Measurements from ENCODE around the gene SMAD9. TPM values are rescaled to one million over a fixed set of nuclear protein-coding genes. Genes with fewer than 3 reads are reported as not detected.

Gene SMAD9
- total and polyA plus RNA-seq, 9 of the 15 experiments (the other 6 are each of a cell fraction or from before 2014, with no cell fraction given) = 0.02 to 0.08 (median 0.03) TPM; not detected in 4

- no peak for TF ChIP-seq SMAD2 (IDR thresholded peaks at IDR 0.05; ENCODE audit: low read depth, low read length)
- no peak for TF ChIP-seq HINFP (tag; conservative IDR thresholded peaks at IDR 0.05; ENCODE audit: low read depth)
These were observed 49.9 kb downstream of the SMAD9 start (continued) for GRCh38 chr13:36870050-36870692.

- no peak for TF ChIP-seq CBFA2T3 (IDR thresholded peaks at IDR 0.05)
- Histone ChIP-seq H3K27me3 (ENCODE audit: control insufficient read depth in 2 of 2, insufficient read depth in 2 of 2, low read length in 2 of 2) (peaks cover 5 to 15% of the 10 kb centered on the region in 2 experiments; a peak in 4 of 5 replicates), H3K4me1 (replicated peaks in 1 of 2; ENCODE audit: control insufficient read depth in 2 of 2, insufficient read depth in 2 of 2, low read length in 2 of 2) (0 out of 5 replicates have a peak, but pooled peaks cover 0 to 6% of the 10 kb centered on the region in 2 experiments), H3K9me1 (ENCODE audit: control insufficient read depth, insufficient read depth, low read length) (no peaks in the 10 kb centered on the region), H3K9ac (ENCODE audit: insufficient read depth in 1 of 2, low read depth in 2 of 2, low read length in 2 of 2) (no peak overlapping the region), H3K4me3 (no peak overlapping the region), H3K4me2 (ENCODE audit: insufficient read depth, low read length) (no peak overlapping the region), H3K9me3 (replicated peaks; ENCODE audit: control insufficient read depth, insufficient read depth, low read depth, low read length) (no peaks in the 10 kb centered on the region), H3K27ac (ENCODE audit: extremely low read depth, low read depth, low read length) (no peak overlapping the region), H2AFZ (ENCODE audit: low read depth, low read length) (no peak overlapping the region), H3K79me2 (ENCODE audit: control insufficient read depth, insufficient read depth, low read length) (no peaks in the 10 kb centered on the region), H3K36me3 (ENCODE audit: control insufficient read depth, insufficient read depth, low read length) (no peaks in the 10 kb centered on the region), H4K20me1 (replicated peaks; ENCODE audit: control insufficient read depth, insufficient read depth, low read length) (no peaks in the 10 kb centered on the region)
- no TSS peak for BruUV-seq (replicated peaks)
- POLR2A ChIA-PET = no interaction called here
- CTCF ChIA-PET (ENCODE audit: low intra/inter-chr PET ratio) = no interaction called here
- in situ Hi-C loops (cut with MboI) = no loop called here
- DNase-seq (ENCODE audit: extremely low read depth in 1 of 4, low spot score in 3 of 4) (no peak), ATAC-seq (no peak), FAIRE-seq (no peak)
- intact Hi-C loops (cut with micrococcal nuclease) = no loop called here
These were observed 53.8 kb downstream of the SMAD9 start for GRCh38 chr13:36866232-36866631.

All from K562 (cell line).